ENCODE measurements around the gene TEX261. TPM values are rescaled to one million over a fixed set of nuclear protein-coding genes. Genes with fewer than 3 reads are reported as not detected.

Gene TEX261
- total RNA-seq, 6 donors from 2014 or later: 10.9 to 68.3 (median 33.8) TPM

DNA sequence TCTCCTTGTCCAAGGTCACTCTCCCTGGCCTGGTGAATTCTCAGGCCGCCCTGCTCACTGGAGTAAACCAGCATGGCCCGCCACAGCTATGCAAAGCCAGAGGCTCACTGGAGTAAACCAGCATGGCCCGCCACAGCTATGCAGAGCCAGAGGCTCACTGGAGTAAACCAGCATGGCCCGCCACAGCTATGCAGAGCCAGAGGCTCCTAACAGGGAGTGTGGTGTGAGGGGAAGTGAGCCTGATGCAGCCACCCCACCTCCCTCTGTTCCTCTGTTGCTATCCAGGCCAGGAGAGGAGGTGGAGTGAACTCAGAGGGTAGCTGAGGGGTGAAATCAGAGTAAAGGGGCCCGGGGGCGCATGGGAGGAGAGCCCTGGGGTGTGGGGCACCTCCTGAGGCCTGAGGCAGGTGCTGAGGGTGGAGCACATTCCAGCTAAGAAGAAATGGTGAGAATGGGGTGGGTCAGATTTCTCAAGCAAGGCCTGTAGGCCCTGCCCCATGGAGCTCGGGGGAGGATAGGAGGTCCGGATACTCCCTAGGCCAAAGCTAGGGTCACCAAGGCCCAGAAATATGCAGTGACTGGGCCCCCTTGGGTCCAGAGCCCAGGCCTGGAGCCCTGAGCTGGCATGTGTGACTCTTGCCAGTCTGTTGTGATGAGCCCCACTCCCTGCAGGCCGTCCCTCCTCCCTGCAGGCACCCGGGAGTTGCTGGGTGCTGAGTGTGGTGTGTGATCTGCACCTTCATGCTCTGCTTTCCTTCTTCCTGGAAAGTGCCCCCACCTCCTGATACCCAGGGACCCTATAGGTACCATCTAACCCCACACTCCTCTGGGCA, 57.5 kb downstream of the TEX261 start:
- H3K27ac ChIP-seq: no peak overlapping the region
- no peak for DNase-seq
- no peaks in the 10 kb centered on the region for H3K27me3 ChIP-seq

DNA sequence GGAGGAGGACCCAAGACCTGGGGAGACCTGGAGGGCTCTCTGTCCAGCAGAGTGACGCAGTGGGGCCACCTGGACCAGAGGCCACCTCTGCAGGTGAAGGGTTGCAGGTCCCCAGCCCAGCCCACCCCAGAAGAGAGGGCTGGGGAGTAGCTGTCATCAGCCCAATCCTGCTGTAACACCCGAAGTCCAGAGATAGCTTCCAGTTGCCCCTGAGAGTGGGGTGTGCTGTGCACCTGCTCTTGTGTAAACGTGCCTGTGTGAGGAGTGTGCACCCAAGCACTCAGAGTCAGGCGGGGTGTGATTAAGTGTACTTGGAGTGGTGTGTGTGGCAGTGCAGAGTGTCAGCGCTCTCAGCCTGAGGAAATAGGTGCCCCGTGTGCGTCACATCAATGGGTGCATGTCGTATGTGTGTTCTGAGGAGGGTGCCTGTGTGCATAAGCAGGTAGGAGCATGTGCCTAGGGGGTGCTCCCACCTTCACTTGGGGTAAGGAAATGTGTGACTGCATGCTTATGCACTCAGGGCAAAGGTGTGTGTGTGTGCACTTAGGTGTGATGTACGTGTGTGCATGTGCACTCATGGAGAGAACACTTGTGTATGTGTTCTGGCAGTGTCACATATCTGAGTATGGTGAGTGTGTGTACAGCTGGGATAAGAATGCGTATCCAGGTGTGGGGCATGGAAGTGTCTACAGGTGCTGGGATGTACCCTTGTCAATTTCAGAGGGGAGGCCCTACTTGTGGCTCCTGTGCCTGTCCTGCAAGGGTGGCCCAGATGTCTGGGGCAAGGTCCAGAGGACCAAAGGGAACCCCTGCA, 58.3 kb downstream of the TEX261 start:
- H3K36me3 ChIP-seq: no peaks in the 10 kb centered on the region
- peaks cover 0 to 11% (median 5%) of the 10 kb centered on the region in 4 donors for H3K4me1 ChIP-seq
- DNase-seq: no peak
- no peaks in the 10 kb centered on the region for H3K27me3 ChIP-seq
- H3K9me3 ChIP-seq: no peaks in the 10 kb centered on the region
- no peak for ATAC-seq (ENCODE audit: low FRiP score in 2 of 2)
- H3K4me3 ChIP-seq: no peak overlapping the region
- no peak overlapping the region for H3K27ac ChIP-seq
- TF ChIP-seq POLR2AphosphoS5 (IDR thresholded peaks at IDR 0.05): no peak
- TF ChIP-seq, protein P1, sequence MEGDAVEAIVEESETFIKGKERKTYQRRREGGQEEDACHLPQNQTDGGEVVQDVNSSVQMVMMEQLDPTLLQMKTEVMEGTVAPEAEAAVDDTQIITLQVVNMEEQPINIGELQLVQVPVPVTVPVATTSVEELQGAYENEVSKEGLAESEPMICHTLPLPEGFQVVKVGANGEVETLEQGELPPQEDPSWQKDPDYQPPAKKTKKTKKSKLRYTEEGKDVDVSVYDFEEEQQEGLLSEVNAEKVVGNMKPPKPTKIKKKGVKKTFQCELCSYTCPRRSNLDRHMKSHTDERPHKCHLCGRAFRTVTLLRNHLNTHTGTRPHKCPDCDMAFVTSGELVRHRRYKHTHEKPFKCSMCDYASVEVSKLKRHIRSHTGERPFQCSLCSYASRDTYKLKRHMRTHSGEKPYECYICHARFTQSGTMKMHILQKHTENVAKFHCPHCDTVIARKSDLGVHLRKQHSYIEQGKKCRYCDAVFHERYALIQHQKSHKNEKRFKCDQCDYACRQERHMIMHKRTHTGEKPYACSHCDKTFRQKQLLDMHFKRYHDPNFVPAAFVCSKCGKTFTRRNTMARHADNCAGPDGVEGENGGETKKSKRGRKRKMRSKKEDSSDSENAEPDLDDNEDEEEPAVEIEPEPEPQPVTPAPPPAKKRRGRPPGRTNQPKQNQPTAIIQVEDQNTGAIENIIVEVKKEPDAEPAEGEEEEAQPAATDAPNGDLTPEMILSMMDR (IDR thresholded peaks at IDR 0.05): no peak
- TF ChIP-seq EP300 (IDR thresholded peaks at IDR 0.05): no peak
- TF ChIP-seq POLR2A (IDR thresholded peaks at IDR 0.05): no peak
- WGBS, 2 donors: 61 to 69% methylated on average over 5 to 10 of the region's 10 CpGs

More for the DNA sequence above, 57.5 kb downstream of the TEX261 start:
- 72 to 82% methylated on average over 6 to 8 of the region's 10 CpGs for WGBS, 2 donors
- no peaks in the 10 kb centered on the region for H3K36me3 ChIP-seq
- H3K4me1 ChIP-seq: peaks cover 0 to 11% (median 5%) of the 10 kb centered on the region in 4 donors
- H3K4me3 ChIP-seq: no peak overlapping the region
- TF ChIP-seq EP300 (IDR thresholded peaks at IDR 0.05) (no peak), POLR2AphosphoS5 (IDR thresholded peaks at IDR 0.05) (no peak), POLR2A (IDR thresholded peaks at IDR 0.05) (no peak)
- TF ChIP-seq, protein P1 (IDR thresholded peaks at IDR 0.05): no peak
- no peak for ATAC-seq (ENCODE audit: low FRiP score in 2 of 2)
- no peaks in the 10 kb centered on the region for H3K9me3 ChIP-seq

Small RNAs within 50 kb of the gene (small RNA-seq; reads per million reads assigned to genes)
- 0 reads per million in 4 donors for gene RN7SL160P

Other genes with a start within 250 kb of the TEX261 start
- 1 to 10 TPM in 2 of 6 donors, under 1 TPM in 4; under 0.01 to 3.3 (median 0.50) TPM for gene ADD2, start 226.7 kb downstream of the TEX261 start, total RNA-seq
- not detected for gene FIGLA, start 204.2 kb downstream of the TEX261 start, total RNA-seq
- gene CLEC4F, start 174.3 kb downstream of the TEX261 start, total RNA-seq: 1 to 10 TPM in 1 of 6 donors, under 1 TPM in 4, not detected in 1; 0.15 to 1.0 (median 0.57) TPM
- 1 to 10 TPM in 1 of 6 donors, under 1 TPM in 1, not detected in 4; 0.74 to 2.2 TPM for gene CD207, start 159.1 kb downstream of the TEX261 start, total RNA-seq
- 10 to 100 TPM in 1 of 6 donors, 1 to 10 TPM in 1, under 1 TPM in 3, not detected in 1; 0.83 to 10.5 (median 0.91) TPM for gene VAX2, start 94.3 kb downstream of the TEX261 start, total RNA-seq
- 10 to 100 TPM in 1 of 6 donors, 1 to 10 TPM in 4, not detected in 1; 1.6 to 23.0 (median 3.2) TPM for gene ATP6V1B1, start 59.0 kb downstream of the TEX261 start, total RNA-seq
- gene ANKRD53, start 16.2 kb downstream of the TEX261 start, total RNA-seq: 10 to 100 TPM in 1 of 6 donors, 1 to 10 TPM in 2, under 1 TPM in 3; 0.26 to 10.5 (median 1.4) TPM
- gene NAGK, start 73.8 kb upstream of the TEX261 start, total RNA-seq: 100 to 1,000 TPM in 4 of 6 donors, 10 to 100 TPM in 2; 51.4 to 157 (median 139) TPM
- gene MCEE, start 135.4 kb upstream of the TEX261 start, total RNA-seq: 10 to 100 TPM in 4 of 6 donors, 1 to 10 TPM in 2; 6.8 to 37.7 (median 18.6) TPM
- 10 to 100 TPM; 11.7 to 35.6 (median 25.8) TPM for gene MPHOSPH10, start 135.8 kb upstream of the TEX261 start, total RNA-seq
- gene PAIP2B, start 232.2 kb upstream of the TEX261 start, total RNA-seq: 1 to 10 TPM; 2.8 to 9.5 (median 6.5) TPM